ENCODE data around the gene SCRT2. TPM values are rescaled to one million over a fixed set of nuclear protein-coding genes. Genes with fewer than 3 reads are reported as not detected.

Gene SCRT2
- total and polyA plus RNA-seq, 2 of the 8 experiments (the other 6 are each of a cell fraction or from before 2014, with no cell fraction given), result 0.12 to 0.34 TPM

- TF ChIP-seq, protein P1, sequence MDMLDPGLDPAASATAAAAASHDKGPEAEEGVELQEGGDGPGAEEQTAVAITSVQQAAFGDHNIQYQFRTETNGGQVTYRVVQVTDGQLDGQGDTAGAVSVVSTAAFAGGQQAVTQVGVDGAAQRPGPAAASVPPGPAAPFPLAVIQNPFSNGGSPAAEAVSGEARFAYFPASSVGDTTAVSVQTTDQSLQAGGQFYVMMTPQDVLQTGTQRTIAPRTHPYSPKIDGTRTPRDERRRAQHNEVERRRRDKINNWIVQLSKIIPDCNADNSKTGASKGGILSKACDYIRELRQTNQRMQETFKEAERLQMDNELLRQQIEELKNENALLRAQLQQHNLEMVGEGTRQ (IDR thresholded peaks at IDR 0.05; ENCODE audit: low read length), result no peak
- TF ChIP-seq SP2 (IDR thresholded peaks at IDR 0.05; ENCODE audit: low read length) (no peak), CHD7 (IDR thresholded peaks at IDR 0.05; ENCODE audit: insufficient replicate concordance, low read length) (no peak), TEAD4 (IDR thresholded peaks at IDR 0.05; ENCODE audit: low read depth, low read length) (no peak)
Measured at GRCh38 chr20:697826-698225, 22.2 kb upstream of the SCRT2 start (continued).
